ENCODE data around the gene SLC26A5. TPM values are rescaled to one million over a fixed set of nuclear protein-coding genes. Genes with fewer than 3 reads are reported as not detected.

SLC26A5 gene
- total and polyA plus RNA-seq, 2 donors (not counting 3 experiments of a cell fraction or from before 2014, with no cell fraction given), result not detected

DNA sequence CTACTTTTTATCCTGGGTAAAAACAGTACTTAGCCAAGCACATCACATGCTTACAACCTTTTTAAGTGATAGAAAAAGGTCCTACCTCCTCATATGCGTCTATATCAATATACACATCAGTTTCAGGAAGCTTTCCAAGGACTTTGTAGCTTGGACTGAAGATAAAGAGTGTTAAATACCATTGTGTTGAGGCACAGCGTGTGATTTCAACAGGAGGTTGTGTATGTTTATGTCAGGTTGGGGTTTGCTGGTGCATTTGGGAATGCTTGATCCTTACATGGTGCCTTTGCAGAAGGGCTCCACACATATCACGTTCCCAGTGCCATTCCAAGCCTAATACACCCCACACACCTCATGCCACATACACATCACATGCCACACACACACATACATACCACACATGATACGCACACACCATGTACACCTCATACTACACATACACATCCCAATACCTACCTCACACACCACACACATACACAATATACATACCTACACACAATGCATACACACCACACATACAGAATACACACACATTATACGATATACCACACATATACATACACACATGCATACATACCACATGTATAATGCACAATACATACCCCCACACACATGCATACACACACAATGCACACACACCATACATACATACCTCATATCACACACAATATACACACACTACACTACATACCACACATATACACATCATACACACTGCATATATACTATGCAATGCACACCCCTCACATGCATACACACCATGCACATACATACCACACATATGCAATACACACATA, 65.4 kb downstream of the SLC26A5 start:
- Histone ChIP-seq H3K27ac (ENCODE audit: insufficient read depth, low read depth, low read length) (no peak overlapping the region), H3K9ac (replicated peaks; ENCODE audit: extremely low read depth, insufficient read depth, low read length) (no peak overlapping the region), H3K36me3 (ENCODE audit: control insufficient read depth in 2 of 2, extremely low read depth in 1 of 2, insufficient read depth in 2 of 2, low read length in 2 of 2) (no peaks in the 10 kb centered on the region), H4K20me1 (replicated peaks; ENCODE audit: control insufficient read depth, extremely low read depth, insufficient read depth, low read length) (no peaks in the 10 kb centered on the region), H2AFZ (ENCODE audit: low read depth, low read length) (no peak overlapping the region), H3K79me2 (ENCODE audit: control insufficient read depth, insufficient read depth, low read length) (no peaks in the 10 kb centered on the region), H3K9me3 (replicated peaks; ENCODE audit: control insufficient read depth, insufficient read depth, low read length) (no peaks in the 10 kb centered on the region), H3K4me1 (ENCODE audit: control insufficient read depth, extremely low read depth, insufficient read depth, low read length) (no peaks in the 10 kb centered on the region), H3K4me2 (ENCODE audit: insufficient read depth, low read length) (no peak overlapping the region), H3K27me3 (ENCODE audit: control insufficient read depth in 2 of 2, insufficient read depth in 2 of 2, low read length in 2 of 2) (peaks cover 7% of the 10 kb centered on the region in 2 experiments), H3K4me3 (replicated peaks in 1 of 3; ENCODE audit: insufficient read depth in 1 of 3, low read depth in 1 of 3, low read length in 3 of 3) (no peak overlapping the region), H3K9me1 (replicated peaks; ENCODE audit: control insufficient read depth, extremely low read depth, insufficient read depth, low read length) (no peaks in the 10 kb centered on the region)
- dilution Hi-C loops (cut with MboI; ENCODE audit: extremely low pct_ligation_motif_present, low sequenced_read_pairs), result no loop called here
- DNase-seq (ENCODE audit: low read depth, low spot score) (no peak), FAIRE-seq (no peak)
- no TSS peak for BruUV-seq (replicated peaks)
- no peak for TF ChIP-seq POLR2A (IDR thresholded peaks at IDR 0.05; ENCODE audit: low read depth, low read length)
- TF ChIP-seq POLR2AphosphoS5 (IDR thresholded peaks at IDR 0.05; ENCODE audit: insufficient read depth, low read depth, low read length), result no peak
- no peak for TF ChIP-seq MAX (IDR thresholded peaks at IDR 0.05; ENCODE audit: insufficient read depth, insufficient read length)
- TF ChIP-seq MYC (IDR thresholded peaks at IDR 0.05; ENCODE audit: low read depth, low read length), result no peak
- no peak for TF ChIP-seq FOS (IDR thresholded peaks at IDR 0.05; ENCODE audit: borderline replicate concordance, insufficient read depth, low read length)
- TF ChIP-seq JUN (IDR thresholded peaks at IDR 0.05; ENCODE audit: borderline replicate concordance, insufficient read depth, insufficient read length, low read depth), result no peak
- no peak for TF ChIP-seq CTCF (IDR thresholded peaks at IDR 0.05; ENCODE audit: extremely low read depth in 1 of 2, insufficient read depth in 1 of 2, low read depth in 1 of 2, low read length in 2 of 2)
- no peak for TF ChIP-seq GATA2 (IDR thresholded peaks at IDR 0.05; ENCODE audit: insufficient read depth, insufficient read length, low read depth, low read length)
- no peak for TF ChIP-seq EZH2 (IDR thresholded peaks at IDR 0.05; ENCODE audit: borderline replicate concordance, low read depth, low read length, severe bottlenecking)
- intact Hi-C loops (cut with micrococcal nuclease), result no loop called here
- ChIA-PET POLR2A (no interaction called here), CTCF (interaction anchor here (1.5 kb wide), 1 partner anchor 11 kb away, joined by 3 read pairs; no protein-coding TSS in a partner anchor)
